SU-DHL-6 (cell line): Measurements from ENCODE around the gene OR4E1.

Source experiments
- H2AFZ ChIP-seq: fragments of 200-600 bp; sonication (generic); 2 replicates; pipeline ENCODE4 v1.6.1; 2014; ENCODE audit warnings: low read depth, mild to moderate bottlenecking, moderate library complexity, mixed read lengths, antibody characterized with exemption, low read length; ENCODE audit not compliant: severe bottlenecking
- H3F3A ChIP-seq: fragments of 200-600 bp; shearing (Covaris generic); 2 replicates; pipeline ENCODE4 v1.6.0; 2016; ENCODE audit warnings: antibody characterized with exemption, mild to moderate bottlenecking; ENCODE audit not compliant: insufficient read depth
- H3K27ac ChIP-seq: fragments of 200-600 bp; sonication (generic); 2 replicates; pipeline ENCODE4 v1.5.1; 2016; ENCODE audit warnings: low read depth, mild to moderate bottlenecking, low read length, moderate library complexity, mixed read lengths
- H3K27me3 ChIP-seq: fragments of 200-600 bp; sonication (generic), shearing (Covaris generic); 2 replicates; pipeline ENCODE4 v1.6.0; 2014; ENCODE audit warnings: mild to moderate bottlenecking, low read length
- H3K36me3 ChIP-seq: fragments of 200-600 bp; sonication (generic); 2 replicates; pipeline ENCODE4 v1.6.1; 2014; ENCODE audit warnings: mild to moderate bottlenecking, low read length, mixed read lengths
- H3K4me2 ChIP-seq: fragments of 300-600, 200-600 bp; shearing (Covaris generic), sonication (generic); 2 replicates; pipeline ENCODE4 v1.6.0; 2014; ENCODE audit warnings: low read length, low read depth, mild to moderate bottlenecking; ENCODE audit not compliant: poor library complexity, severe bottlenecking
- H3K4me3 ChIP-seq: fragments of 200-600 bp; sonication (generic); 2 replicates; pipeline ENCODE4 v1.5.1; 2014; ENCODE audit warnings: antibody characterized with exemption, low read length, mild to moderate bottlenecking, mixed read lengths; ENCODE audit not compliant: insufficient read depth, poor library complexity, severe bottlenecking
- H3K79me2 ChIP-seq: fragments of 200-600 bp; sonication (generic); 2 replicates; pipeline ENCODE4 v1.6.1; 2014; ENCODE audit warnings: mild to moderate bottlenecking, low read length, moderate library complexity; ENCODE audit not compliant: insufficient read depth
- H3K9ac ChIP-seq: fragments of 200-600 bp; sonication (generic); 2 replicates; pipeline ENCODE4 v1.7.0; 2014; ENCODE audit warnings: mild to moderate bottlenecking, low read length
- H3K9me2 ChIP-seq: fragments of 200-600 bp; sonication (generic); replicated peaks from 2 replicates; pipeline ENCODE4 v1.6.1; 2014; ENCODE audit warnings: low read length; ENCODE audit not compliant: insufficient read depth
- H3K9me3 ChIP-seq: fragments of 200-600 bp; sonication (generic); 2 replicates; pipeline ENCODE4 v1.6.1; 2014; ENCODE audit warnings: low read length, mixed read lengths; ENCODE audit not compliant: insufficient read depth
- H4K20me1 ChIP-seq: fragments of 200-600 bp; sonication (generic); 2 replicates; pipeline ENCODE4 v1.6.1; 2014; ENCODE audit warnings: low read depth, mild to moderate bottlenecking, antibody characterized with exemption, low read length, moderate library complexity, mixed read lengths
- CTCF ChIP-seq: fragments of 200-600 bp; sonication (generic); IDR thresholded peaks from one replicate; pipeline ENCODE4 v1.5.1; 2017; ENCODE audit warnings: antibody characterized with exemption, mild to moderate bottlenecking, low read length, moderate library complexity; ENCODE audit not compliant: insufficient read depth, poor library complexity, severe bottlenecking
- EZH2phosphoT487 ChIP-seq: fragments of 200-600 bp; sonication (generic), shearing (Covaris generic); conservative IDR thresholded peaks from 2 replicates; pipeline ENCODE4 v1.6.1; 2018; ENCODE audit warnings: mild to moderate bottlenecking, antibody characterized with exemption, low read length, moderate library complexity, mixed read lengths

Gene OR4E1

GRCh38 chr14:21686468-21686867 is 12.8 kb upstream of the OR4E1 start:
- Histone ChIP-seq H3K79me2 (no peaks in the 10 kb centered on the region), H2AFZ (no peak overlapping the region), H3K9me3 (no peaks in the 10 kb centered on the region), H3K9ac (no peak overlapping the region), H4K20me1 (no peaks in the 10 kb centered on the region), H3K36me3 (no peaks in the 10 kb centered on the region), H3K27ac (no peak overlapping the region), H3K27me3 (no peaks in the 10 kb centered on the region), H3F3A (no peaks in the 10 kb centered on the region), H3K4me3 (no peak overlapping the region), H3K4me2 (no peak overlapping the region), H3K9me2 (no peaks in the 10 kb centered on the region)
- TF ChIP-seq EZH2phosphoT487, result no peak
- TF ChIP-seq CTCF, result no peak

- no peaks in the 10 kb centered on the region for H4K20me1 ChIP-seq
- no peak overlapping the region for H2AFZ ChIP-seq
- no peak overlapping the region for H3K9ac ChIP-seq
- H3K9me2 ChIP-seq, result no peaks in the 10 kb centered on the region
- no peak overlapping the region for H3K4me3 ChIP-seq
- no peak overlapping the region for H3K4me2 ChIP-seq
- H3F3A ChIP-seq, result no peaks in the 10 kb centered on the region
- H3K27me3 ChIP-seq, result no peaks in the 10 kb centered on the region
- H3K79me2 ChIP-seq, result no peaks in the 10 kb centered on the region
- no peak overlapping the region for H3K27ac ChIP-seq
- TF ChIP-seq EZH2phosphoT487 (no peak), CTCF (no peak)
- H3K36me3 ChIP-seq, result no peaks in the 10 kb centered on the region
- H3K9me3 ChIP-seq, result peaks cover 9% of the 10 kb centered on the region; the same call in 1 of the 2 replicates
Measured at GRCh38 chr14:21680072-21680471, 6.5 kb upstream of the OR4E1 start.

- 0 out of 2 replicates have a peak, but pooled peaks cover 3% of the 10 kb centered on the region for H3K36me3 ChIP-seq
- H3K4me3 ChIP-seq, result no peak overlapping the region
- no peak overlapping the region for H3K4me2 ChIP-seq
- H3K79me2 ChIP-seq, result no peaks in the 10 kb centered on the region
- no peak overlapping the region for H3K27ac ChIP-seq
- H2AFZ ChIP-seq, result no peak overlapping the region
- no peaks in the 10 kb centered on the region for H3F3A ChIP-seq
- no peak overlapping the region for H3K9ac ChIP-seq
- no peaks in the 10 kb centered on the region for H4K20me1 ChIP-seq
- H3K27me3 ChIP-seq, result no peaks in the 10 kb centered on the region
- no peak for TF ChIP-seq CTCF
- TF ChIP-seq EZH2phosphoT487, result no peak
- H3K9me2 ChIP-seq, result no peaks in the 10 kb centered on the region
- H3K9me3 ChIP-seq, result peaks cover 10% of the 10 kb centered on the region; the same call in 1 of the 2 replicates
Measured at GRCh38 chr14:21675566-21675965, 1.9 kb upstream of the OR4E1 start.

- Histone ChIP-seq H3F3A (no peaks in the 10 kb centered on the region), H3K27ac (no peak overlapping the region), H3K9me3 (peaks cover 10% of the 10 kb centered on the region; the same call in 1 of the 2 replicates), H3K36me3 (0 out of 2 replicates have a peak, but pooled peaks cover 3% of the 10 kb centered on the region), H3K9me2 (no peaks in the 10 kb centered on the region), H3K79me2 (no peaks in the 10 kb centered on the region), H3K4me2 (no peak overlapping the region), H2AFZ (no peak overlapping the region), H3K9ac (no peak overlapping the region), H3K4me3 (no peak overlapping the region), H4K20me1 (no peaks in the 10 kb centered on the region), H3K27me3 (no peaks in the 10 kb centered on the region)
- TF ChIP-seq CTCF, result no peak
- no peak for TF ChIP-seq EZH2phosphoT487
Measured at GRCh38 chr14:21672116-21672515, 1.5 kb downstream of the OR4E1 start.
